Upper lobe of right lung (tissue), 1 donor: ENCODE data around the gene CS. TPM values are rescaled to one million over a fixed set of nuclear protein-coding genes. Genes with fewer than 3 reads are reported as not detected.
A peak's percentile ranks its signal among the peaks of the same experiment; 100 is the strongest.

Experiments used
- ATAC-seq: fragments of 200-7000 bp; cut with Tn5 transposase; one replicate; pipeline ENCODE4 v1.9.1; 2020; ENCODE audit warnings: mild to moderate bottlenecking, moderate library complexity
- DNase-seq: peaks from one replicate; pipeline ENCODE4 v3.0.0-alpha.2; 2020
- H3K27ac ChIP-seq: fragments of 200-600 bp; one replicate; pipeline ENCODE4 v1.8.0; 2022
- H3K27me3 ChIP-seq: fragments of 200-600 bp; one replicate; pipeline ENCODE4 v1.8.0; 2022; ENCODE audit warnings: mild to moderate bottlenecking
- H3K36me3 ChIP-seq: fragments of 200-600 bp; one replicate; pipeline ENCODE4 v1.8.0; 2022
- H3K4me1 ChIP-seq: fragments of 200-600 bp; one replicate; pipeline ENCODE4 v1.8.0; 2022
- H3K4me3 ChIP-seq: fragments of 200-600 bp; one replicate; pipeline ENCODE4 v1.8.0; 2022; ENCODE audit warnings: mild to moderate bottlenecking
- H3K9me3 ChIP-seq: fragments of 200-600 bp; one replicate; pipeline ENCODE4 v1.8.0; 2022
- CTCF ChIP-seq: fragments of 200-600 bp; IDR thresholded peaks from one replicate; pipeline ENCODE4 v1.8.0; 2022; ENCODE audit warnings: antibody characterized with exemption
- intact Hi-C: fragments of 100-400 bp; cut with DNase I; formaldehyde crosslinking; loops from one replicate; pipeline ENCODE4 v1.11.0; 2022
- total RNA-seq: library from RNA; stranded (reverse); fragmentation: NEBNext Ultra II Directional; extraction: Animal tissue kit (Norgen Biotek cat#: 25700); gene quantifications from one replicate; pipeline ENCODE4 v1.2.1, GENCODE V29; 2021
- donor health status: DM: no; HTN: yes; CAD: no; lungs with severe emphysema.

Gene CS
- total RNA-seq, 1 donor from 2014 or later, result 159 TPM

GRCh38 chr12:56222531-56222895 lies 77.6 kb downstream of the CS start:
- Histone ChIP-seq H3K27me3 (no peaks in the 10 kb centered on the region), H3K36me3 (peaks cover 7% of the 10 kb centered on the region), H3K27ac (peak overlapping the region; percentile 96), H3K9me3 (no peaks in the 10 kb centered on the region), H3K4me1 (peaks cover 39% of the 10 kb centered on the region), H3K4me3 (peak overlapping the region; percentile 75)
- ATAC-seq (no peak), DNase-seq (no peak)
- intact Hi-C loops, result no loop called here
- TF ChIP-seq CTCF, result no peak

GRCh38 chr12:56221757-56222530 lies 78.2 kb downstream of the CS start, which contains the start of gene RNF41:
TSS of gene RNF41 (minus strand) at chr12:56221922. CDS start at chr12:56214047, 7,875 bp downstream.
- Histone ChIP-seq H3K27ac (peak within 1 kb of the TSS; percentile 96), H3K4me1 (peaks cover 39% of the 10 kb centered on the region), H3K4me3 (peak within 1 kb of the TSS; percentile 75), H3K9me3 (no peaks in the 10 kb centered on the region), H3K36me3 (peaks cover 8% of the 10 kb centered on the region), H3K27me3 (no peaks in the 10 kb centered on the region)
- ATAC-seq (peak; percentile 91), DNase-seq (peak; percentile 98)
- intact Hi-C loops, result no loop called here
- no peak for TF ChIP-seq CTCF

Other genes with a start within 250 kb of the CS start
- 60.7 TPM for gene ERBB3, start 220.2 kb downstream of the CS start, total RNA-seq
- gene PA2G4, start 195.8 kb downstream of the CS start, total RNA-seq, result 71.4 TPM
- 2,726 TPM for gene RPL41, start 183.7 kb downstream of the CS start, total RNA-seq
- 8.4 TPM for gene ZC3H10, start 182.1 kb downstream of the CS start, total RNA-seq
- 101 TPM for gene ESYT1, start 172.1 kb downstream of the CS start, total RNA-seq
- 19.5 TPM for gene MYL6B, start 147.7 kb downstream of the CS start, total RNA-seq
- gene MYL6, start 142.0 kb downstream of the CS start, total RNA-seq, result 1,254 TPM
- 117 TPM for gene SMARCC2, start 110.8 kb downstream of the CS start, total RNA-seq
- gene RNF41, start 78.4 kb downstream of the CS start, total RNA-seq, result 51.6 TPM
- gene NABP2, start 76.0 kb downstream of the CS start, total RNA-seq, result 19.8 TPM
- 0.87 TPM for gene SLC39A5, start 70.3 kb downstream of the CS start, total RNA-seq
- gene ANKRD52, start 41.9 kb downstream of the CS start, total RNA-seq, result 28.0 TPM
- 12.0 TPM for gene COQ10A, start 33.4 kb downstream of the CS start, total RNA-seq
- 101 TPM for gene CNPY2, start 15.7 kb upstream of the CS start, total RNA-seq
- 84.4 TPM for gene PAN2, start 33.7 kb upstream of the CS start, total RNA-seq
- gene IL23A, start 38.6 kb upstream of the CS start, total RNA-seq, result 0.81 TPM
- gene STAT2, start 59.8 kb upstream of the CS start, total RNA-seq, result 199 TPM
- gene APOF, start 62.5 kb upstream of the CS start, total RNA-seq, result not detected
- gene TIMELESS, start 149.1 kb upstream of the CS start, total RNA-seq, result 9.8 TPM
- gene MIP, start 154.3 kb upstream of the CS start, total RNA-seq, result not detected
- 3.2 TPM for gene SPRYD4, start 168.2 kb upstream of the CS start, total RNA-seq
- gene GLS2, start 187.8 kb upstream of the CS start, total RNA-seq, result 5.5 TPM
- 142 TPM for gene RBMS2, start 221.5 kb upstream of the CS start, total RNA-seq